Aortic smooth muscle cell (primary cell): ENCODE measurements around the gene XCL2. TPM values are rescaled to one million over a fixed set of nuclear protein-coding genes. Genes with fewer than 3 reads are reported as not detected.

ENCODE experiments used
- total RNA-seq: library from RNA; depleted of rRNA; stranded (reverse); fragments of >200 nt; gene quantifications from 2 replicates; pipeline ENCODE4 v1.2.3, GENCODE V29; 2014

Gene XCL2, protein sequence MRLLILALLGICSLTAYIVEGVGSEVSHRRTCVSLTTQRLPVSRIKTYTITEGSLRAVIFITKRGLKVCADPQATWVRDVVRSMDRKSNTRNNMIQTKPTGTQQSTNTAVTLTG
- total RNA-seq, result not detected in 2 replicates

DNA sequence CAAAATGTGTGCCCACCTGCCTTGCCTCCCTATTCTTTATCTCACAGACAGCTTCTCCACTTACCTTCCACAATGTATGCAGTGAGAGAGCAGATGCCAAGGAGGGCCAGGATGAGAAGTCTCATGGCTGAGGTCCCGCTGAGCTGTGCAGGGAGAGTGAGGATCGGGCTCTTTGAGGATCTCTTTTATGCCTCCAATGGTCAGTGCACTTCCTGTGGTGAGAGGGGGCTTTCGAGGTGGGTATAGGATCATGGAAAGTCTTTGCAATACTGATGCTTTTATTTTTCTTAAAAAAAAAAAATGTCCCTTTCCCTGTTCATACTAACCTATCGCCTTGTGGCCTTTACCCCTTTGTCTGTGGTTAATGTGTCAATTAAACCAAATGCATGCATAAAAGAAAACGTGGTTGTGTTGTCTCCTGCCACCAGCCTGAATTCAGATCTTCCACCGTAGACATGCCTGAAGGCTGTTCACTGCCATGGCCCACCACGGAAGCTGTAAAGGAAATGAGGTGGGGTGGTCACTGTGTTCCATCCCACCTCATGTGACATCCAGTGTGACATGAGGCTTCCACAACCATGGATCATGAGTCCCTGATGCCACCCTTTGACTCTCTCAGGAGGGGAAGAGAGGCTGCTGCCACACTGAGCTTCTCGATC is at the start of gene XCL2:
Gene XCL2, minus strand, starts transcription at position 158 of the 659 bp plus-strand sequence. Its CDS starts 33 bp downstream, at position 125.

DNA sequence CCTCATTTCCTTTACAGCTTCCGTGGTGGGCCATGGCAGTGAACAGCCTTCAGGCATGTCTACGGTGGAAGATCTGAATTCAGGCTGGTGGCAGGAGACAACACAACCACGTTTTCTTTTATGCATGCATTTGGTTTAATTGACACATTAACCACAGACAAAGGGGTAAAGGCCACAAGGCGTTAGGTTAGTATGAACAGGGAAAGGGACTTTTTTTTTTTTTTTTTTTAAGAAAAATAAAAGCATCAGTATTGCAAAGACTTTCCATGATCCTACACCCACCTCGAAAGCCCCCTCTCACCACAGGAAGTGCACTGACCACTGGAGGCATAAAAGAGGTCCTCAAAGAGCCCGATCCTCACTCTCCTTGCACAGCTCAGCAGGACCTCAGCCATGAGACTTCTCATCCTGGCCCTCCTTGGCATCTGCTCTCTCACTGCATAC is 32.5 kb upstream of the XCL2 start, which contains the start of gene XCL1:
Gene XCL1, plus strand, starts transcription at position 361 of the 444 bp plus-strand sequence. Its CDS starts 33 bp downstream, at position 394.

Other genes starting within 250 kb of the XCL2 start
- not detected in 2 replicates for gene XCL1, start 32.6 kb upstream of the XCL2 start, total RNA-seq
- 0.93 and 1.7 TPM in 2 replicates for gene DPT, start 185.2 kb upstream of the XCL2 start, total RNA-seq